CD4-positive, alpha-beta T cell (primary cell): Measurements from ENCODE around the gene CST7. TPM values are rescaled to one million over a fixed set of nuclear protein-coding genes. Genes with fewer than 3 reads are reported as not detected.
A peak's percentile ranks its signal among the peaks of the same experiment; 100 is the strongest.
"Not testable (repeated sequence)": the region's sequence is repeated elsewhere in the genome, so short reads cannot be mapped to it uniquely, and the experiment has no call there.

Experiments
- ATAC-seq: fragments of 200-7000 bp; cut with Tn5 transposase; one replicate; pipeline ENCODE4 v1.10.0; 2022; ENCODE audit warnings: mild to moderate bottlenecking; ENCODE audit not compliant: poor library complexity
- CTCF ChIA-PET: fragments of 350-600 bp; sonication (Branson Sonifier 250); formaldehyde crosslinking; loops from one replicate; lab custom pipeline; 2021; ENCODE audit warnings: antibody characterized with exemption, inconsistent platforms; lab: Charles Lee
- POLR2A ChIA-PET: fragments of 350-600 bp; sonication (Branson Sonifier 250); formaldehyde crosslinking; loops from one replicate; lab custom pipeline; 2021; ENCODE audit warnings: antibody characterized with exemption, inconsistent platforms; lab: Charles Lee
- DNase-seq, 14 experiments: peaks; one replicate each; pipeline ENCODE4 v3.0.0-alpha.2; 2013 to 2020; ENCODE audit warnings: mixed read lengths in 2 of 14
- H3K27ac ChIP-seq, 2 donors: one replicate each; pipeline versions ENCODE4 v1.5.1 to v1.7.0; 2013; ENCODE audit warnings: low read length in 2 of 2, low read depth in 1 of 2, mild to moderate bottlenecking in 1 of 2
- H3K27me3 ChIP-seq, 2 experiments: 1 replicate in 1 of 2; 2 replicates in 1 of 2; pipeline versions ENCODE4 v1.6.1 to v1.7.0; 2013; ENCODE audit warnings: low read length in 2 of 2, control low read depth in 1 of 2, mild to moderate bottlenecking in 1 of 2, moderate library complexity in 1 of 2; ENCODE audit not compliant: insufficient read depth in 2 of 2, control insufficient read depth in 1 of 2
- H3K36me3 ChIP-seq: one replicate; pipeline ENCODE4 v1.6.1; 2013; ENCODE audit warnings: low read length, control low read depth; ENCODE audit not compliant: insufficient read depth
- H3K4me1 ChIP-seq: one replicate; pipeline ENCODE4 v1.6.1; 2013; ENCODE audit warnings: low read length, control low read depth; ENCODE audit not compliant: insufficient read depth
- H3K4me3 ChIP-seq: one replicate; pipeline ENCODE4 v1.5.1; 2013; ENCODE audit warnings: mild to moderate bottlenecking, low read length, moderate library complexity
- H3K9me3 ChIP-seq, 2 experiments: 1 replicate in 1 of 2; 2 replicates in 1 of 2; pipeline versions ENCODE4 v1.6.1 to v1.7.0; 2013; ENCODE audit warnings: low read length in 2 of 2, mild to moderate bottlenecking in 2 of 2, control low read depth in 1 of 2, moderate library complexity in 1 of 2; ENCODE audit not compliant: control insufficient read depth in 1 of 2, insufficient read depth in 1 of 2
- H3K27ac Mint-ChIP-seq: one replicate; pipeline ENCODE4 v1.8.0; 2020; ENCODE audit warnings: mixed read lengths
- H3K27me3 Mint-ChIP-seq: one replicate; pipeline ENCODE4 v1.8.0; 2021; ENCODE audit warnings: mixed read lengths
- H3K36me3 Mint-ChIP-seq: one replicate; pipeline ENCODE4 v1.8.0; 2021; ENCODE audit warnings: low read depth, mixed read lengths
- H3K4me1 Mint-ChIP-seq: one replicate; pipeline ENCODE4 v1.8.0; 2021; ENCODE audit warnings: low read depth, mixed read lengths
- H3K4me3 Mint-ChIP-seq: one replicate; pipeline ENCODE4 v1.8.0; 2020; ENCODE audit warnings: mild to moderate bottlenecking, mixed read lengths
- H3K9me3 Mint-ChIP-seq: one replicate; pipeline ENCODE4 v1.8.0; 2020; ENCODE audit warnings: mixed read lengths
- CTCF ChIP-seq: fragments of 200-600 bp; IDR thresholded peaks from one replicate; pipeline ENCODE4 v1.8.0; 2022; ENCODE audit warnings: antibody characterized with exemption, mild to moderate bottlenecking
- intact Hi-C, 2 experiments: fragments of 100-400 bp; cut with DNase I in 1 of 2; cut with micrococcal nuclease in 1 of 2; formaldehyde crosslinking; loops; one replicate each; pipeline versions ENCODE4 v1.15.1 to v1.9.0; 2023 to 2025; cut with DNase I, micrococcal nuclease
- total RNA-seq, 174 experiments: library from RNA in 2 of 174; stranded (reverse) in 2 of 174; gene quantifications; one replicate each; pipeline ENCODE4 v1.2.3 and lab custom pipeline; 2021 to 2026

Gene CST7
- total RNA-seq, 2 experiments from 2014 or later = 3.2 to 4.4 TPM

GRCh38 chr20:24943196-24943595 lies 5.9 kb upstream of the CST7 start:
- Mint-ChIP-seq H3K36me3 (peaks cover 27% of the 10 kb centered on the region), H3K27ac (no peak overlapping the region), H3K9me3 (peaks cover 17% of the 10 kb centered on the region), H3K4me3 (no peak overlapping the region), H3K4me1 (peaks cover 4% of the 10 kb centered on the region), H3K27me3 (no peaks in the 10 kb centered on the region)
- Histone ChIP-seq H3K36me3 (no peaks in the 10 kb centered on the region), H3K27ac (no peak overlapping the region), H3K9me3 (no peaks in the 10 kb centered on the region), H3K27me3 (no peaks in the 10 kb centered on the region), H3K4me3 (no peak overlapping the region), H3K4me1 (no peaks in the 10 kb centered on the region)
- TF ChIP-seq CTCF = no peak
- ChIA-PET CTCF (no interaction called here), POLR2A (no interaction called here)
- DNase-seq (no peak), ATAC-seq (no peak)
- intact Hi-C loops = no loop called here

GRCh38 chr20:24943731-24944130 lies 5.3 kb upstream of the CST7 start:
- Histone ChIP-seq H3K4me3 (no peak overlapping the region), H3K4me1 (peaks cover 3% of the 10 kb centered on the region), H3K27me3 (no peaks in the 10 kb centered on the region), H3K27ac (no peak overlapping the region), H3K36me3 (no peaks in the 10 kb centered on the region), H3K9me3 (no peaks in the 10 kb centered on the region)
- no peak for DNase-seq
- intact Hi-C loops = no loop called here
- ChIA-PET CTCF (no interaction called here), POLR2A (no interaction called here)
- no peak overlapping the region for H3K27ac Mint-ChIP-seq
- H3K4me3 Mint-ChIP-seq = no peak overlapping the region
- peaks cover 32% of the 10 kb centered on the region for H3K36me3 Mint-ChIP-seq
- ATAC-seq = no peak
- peaks cover 17% of the 10 kb centered on the region for H3K9me3 Mint-ChIP-seq
- no peaks in the 10 kb centered on the region for H3K27me3 Mint-ChIP-seq
- H3K4me1 Mint-ChIP-seq = peaks cover 10% of the 10 kb centered on the region
- TF ChIP-seq CTCF = no peak

- H3K27ac ChIP-seq, H3K36me3 ChIP-seq, intact Hi-C loops, H3K9me3 ChIP-seq, H3K27ac Mint-ChIP-seq, H3K27me3 ChIP-seq, DNase-seq, POLR2A ChIA-PET, H3K4me3 ChIP-seq, H3K4me3 Mint-ChIP-seq, ATAC-seq, H3K27me3 Mint-ChIP-seq: not testable (repeated sequence)
- Mint-ChIP-seq H3K9me3 (peaks cover 17% of the 10 kb centered on the region), H3K36me3 (peaks cover 33% of the 10 kb centered on the region), H3K4me1 (peaks cover 22% of the 10 kb centered on the region)
- CTCF ChIA-PET = interaction anchor here (0.6 kb wide), 1 partner anchor 48 kb away, joined by 3 read pairs; no protein-coding TSS in a partner anchor
- peaks cover 29% of the 10 kb centered on the region for H3K4me1 ChIP-seq
Observed at GRCh38 chr20:24946376-24946775, 2.7 kb upstream of the CST7 start.

GRCh38 chr20:24948396-24948938 lies 602 bp upstream of the CST7 start:
- H3K4me3 ChIP-seq = peak overlapping the region; percentile 66
- H3K27me3 Mint-ChIP-seq, CTCF ChIA-PET, H3K27ac ChIP-seq, H3K27me3 ChIP-seq, H3K36me3 ChIP-seq, ATAC-seq, intact Hi-C loops, H3K9me3 ChIP-seq, DNase-seq: not testable (repeated sequence)
- H3K4me1 ChIP-seq = peaks cover 50% of the 10 kb centered on the region
- peak overlapping the region; percentile 73 for H3K27ac Mint-ChIP-seq
- H3K36me3 Mint-ChIP-seq = peaks cover 22% of the 10 kb centered on the region
- H3K9me3 Mint-ChIP-seq = peaks cover 14% of the 10 kb centered on the region
- POLR2A ChIA-PET = interaction anchor here (1.2 kb wide), 1 partner anchor 109 kb away, joined by 3 read pairs; the partner anchor contains the start of gene ACSS1
- H3K4me3 Mint-ChIP-seq = peak overlapping the region; percentile 36
- H3K4me1 Mint-ChIP-seq = peaks cover 22% of the 10 kb centered on the region
